ENCODE data around the gene TMEM52B. TPM values are rescaled to one million over a fixed set of nuclear protein-coding genes. Genes with fewer than 3 reads are reported as not detected.
"Not testable (repeated sequence)": the region's sequence is repeated elsewhere in the genome, so short reads cannot be mapped to it uniquely, and the experiment has no call there.

Gene TMEM52B
- total and polyA plus RNA-seq, 2 experiments from 2014 or later = not detected

DNA sequence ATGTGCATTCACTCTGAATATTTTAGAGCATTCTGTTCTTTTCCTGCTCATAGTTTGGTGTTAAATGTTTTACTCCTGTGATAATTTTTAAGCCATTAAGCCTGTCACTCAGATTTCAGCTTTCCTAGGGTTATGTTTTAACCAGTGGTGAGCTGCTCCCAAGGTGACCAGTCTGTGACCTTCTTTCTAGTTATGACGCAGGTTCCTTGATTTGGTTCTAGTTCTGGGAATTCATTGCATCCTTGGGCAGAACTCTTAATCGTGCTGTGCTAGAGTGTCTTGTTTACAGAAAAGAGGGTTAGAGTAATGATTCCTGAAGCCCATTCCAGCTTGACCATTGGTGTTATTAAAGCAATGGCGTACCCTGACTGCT, 36.0 kb downstream of the TMEM52B start (continued):
- TF ChIP-seq, protein P1, sequence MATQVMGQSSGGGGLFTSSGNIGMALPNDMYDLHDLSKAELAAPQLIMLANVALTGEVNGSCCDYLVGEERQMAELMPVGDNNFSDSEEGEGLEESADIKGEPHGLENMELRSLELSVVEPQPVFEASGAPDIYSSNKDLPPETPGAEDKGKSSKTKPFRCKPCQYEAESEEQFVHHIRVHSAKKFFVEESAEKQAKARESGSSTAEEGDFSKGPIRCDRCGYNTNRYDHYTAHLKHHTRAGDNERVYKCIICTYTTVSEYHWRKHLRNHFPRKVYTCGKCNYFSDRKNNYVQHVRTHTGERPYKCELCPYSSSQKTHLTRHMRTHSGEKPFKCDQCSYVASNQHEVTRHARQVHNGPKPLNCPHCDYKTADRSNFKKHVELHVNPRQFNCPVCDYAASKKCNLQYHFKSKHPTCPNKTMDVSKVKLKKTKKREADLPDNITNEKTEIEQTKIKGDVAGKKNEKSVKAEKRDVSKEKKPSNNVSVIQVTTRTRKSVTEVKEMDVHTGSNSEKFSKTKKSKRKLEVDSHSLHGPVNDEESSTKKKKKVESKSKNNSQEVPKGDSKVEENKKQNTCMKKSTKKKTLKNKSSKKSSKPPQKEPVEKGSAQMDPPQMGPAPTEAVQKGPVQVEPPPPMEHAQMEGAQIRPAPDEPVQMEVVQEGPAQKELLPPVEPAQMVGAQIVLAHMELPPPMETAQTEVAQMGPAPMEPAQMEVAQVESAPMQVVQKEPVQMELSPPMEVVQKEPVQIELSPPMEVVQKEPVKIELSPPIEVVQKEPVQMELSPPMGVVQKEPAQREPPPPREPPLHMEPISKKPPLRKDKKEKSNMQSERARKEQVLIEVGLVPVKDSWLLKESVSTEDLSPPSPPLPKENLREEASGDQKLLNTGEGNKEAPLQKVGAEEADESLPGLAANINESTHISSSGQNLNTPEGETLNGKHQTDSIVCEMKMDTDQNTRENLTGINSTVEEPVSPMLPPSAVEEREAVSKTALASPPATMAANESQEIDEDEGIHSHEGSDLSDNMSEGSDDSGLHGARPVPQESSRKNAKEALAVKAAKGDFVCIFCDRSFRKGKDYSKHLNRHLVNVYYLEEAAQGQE (IDR thresholded peaks at IDR 0.05; ENCODE audit: unreplicated experiment) = no peak
- TF ChIP-seq ZNF114 (CRISPR knock-in tag; IDR thresholded peaks at IDR 0.05) (no peak), JUNB (IDR thresholded peaks at IDR 0.05; ENCODE audit: unreplicated experiment) (no peak), EZH2phosphoT487 (IDR thresholded peaks at IDR 0.05; ENCODE audit: unreplicated experiment) (no peak), NANOG (IDR thresholded peaks at IDR 0.05; ENCODE audit: borderline replicate concordance) (no peak), STAT1 (IDR thresholded peaks at IDR 0.05; ENCODE audit: unreplicated experiment) (no peak)

DNA sequence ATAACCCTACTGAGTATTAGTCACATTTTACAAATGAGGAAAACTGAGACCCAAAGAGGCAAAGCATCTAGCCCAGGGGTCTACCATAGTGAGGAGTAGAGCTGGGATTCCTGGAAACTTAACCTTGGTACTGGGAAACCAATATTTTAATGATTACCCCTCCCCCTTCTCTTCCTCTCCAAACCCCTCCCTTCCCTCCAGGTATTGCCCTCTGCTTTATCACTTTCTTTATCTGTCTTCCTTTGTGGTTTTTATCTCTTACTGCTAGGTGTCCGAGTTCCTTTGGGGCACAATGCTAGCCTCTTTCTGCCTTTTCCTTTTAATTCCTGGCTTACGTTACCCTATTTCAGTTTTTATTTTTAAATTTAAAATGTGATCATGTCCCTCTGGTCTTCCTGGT, 36.6 kb downstream of the TMEM52B start:
- Histone ChIP-seq H3K36me3 (ENCODE audit: insufficient read depth) (peaks cover 9% of the 10 kb centered on the region; the same call in 1 of the 2 replicates), H3K27ac (ENCODE audit: low read depth) (no peak overlapping the region), H2AFZ (no peak overlapping the region), H3F3A (replicated peaks; ENCODE audit: low read depth) (no peaks in the 10 kb centered on the region), H3K4me1 (ENCODE audit: insufficient read depth) (peaks cover 17% of the 10 kb centered on the region), H3K27me3 (ENCODE audit: insufficient read depth) (no peaks in the 10 kb centered on the region), H3K4me2 (peak overlapping the region; percentile 87), H3K4me3 (peak overlapping the region; percentile 95; the same call in 1 of the 2 replicates), H3K9me2 (ENCODE audit: insufficient read depth) (no peaks in the 10 kb centered on the region), H4K20me1 (replicated peaks; ENCODE audit: insufficient read depth) (0 out of 2 replicates have a peak, but pooled peaks cover 2% of the 10 kb centered on the region), H3K79me2 (replicated peaks; ENCODE audit: insufficient read depth) (peaks cover 41% of the 10 kb centered on the region)
- peaks cover 18% of the 10 kb centered on the region for H3K4me1 Mint-ChIP-seq
- peak; percentile 40 for DNase-seq (ENCODE audit: low spot score)
- H3K9me3 Mint-ChIP-seq = no peaks in the 10 kb centered on the region; the same call in 2 of the 3 replicates
- no peak for TF ChIP-seq EZH2phosphoT487 (IDR thresholded peaks at IDR 0.05; ENCODE audit: unreplicated experiment)
- H3K4me3 Mint-ChIP-seq = peak overlapping the region; percentile 95
- no peak for ATAC-seq
- H3K27me3 Mint-ChIP-seq (ENCODE audit: insufficient read depth, low read depth, poor library complexity) = peaks cover 11% of the 10 kb centered on the region
- peaks cover 18% of the 10 kb centered on the region for H3K36me3 Mint-ChIP-seq (ENCODE audit: low read depth)
- H3K27ac Mint-ChIP-seq = peak overlapping the region; percentile 74; the same call in 1 of the 2 replicates

DNA sequence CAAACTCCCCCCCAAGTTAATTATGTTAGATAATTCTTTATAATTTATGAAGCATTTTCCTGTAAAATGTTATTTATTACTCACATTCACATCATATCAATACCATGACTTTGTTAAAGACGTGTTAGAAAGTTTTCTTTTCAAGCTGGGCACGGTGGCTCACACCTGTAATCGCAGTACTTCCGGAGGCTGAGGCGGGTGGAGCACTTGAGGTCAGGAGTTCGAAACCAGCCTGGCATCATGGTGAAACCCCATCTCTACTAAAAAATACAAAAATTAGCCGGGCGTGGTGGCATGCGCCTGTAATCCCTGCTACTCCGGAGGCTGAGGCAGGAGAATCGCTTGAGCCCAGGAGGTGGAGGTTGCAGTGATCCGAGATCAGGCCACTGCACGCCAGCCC, 37.1 kb downstream of the TMEM52B start:
- not testable (repeated sequence) for ATAC-seq; H3F3A ChIP-seq (replicated peaks; ENCODE audit: low read depth); H3K9me2 ChIP-seq (ENCODE audit: insufficient read depth); H3K9me3 Mint-ChIP-seq; H3K27me3 ChIP-seq (ENCODE audit: insufficient read depth); DNase-seq (ENCODE audit: low spot score); H3K27ac ChIP-seq (ENCODE audit: low read depth); H2AFZ ChIP-seq; H3K27ac Mint-ChIP-seq; H3K4me3 Mint-ChIP-seq; H4K20me1 ChIP-seq (replicated peaks; ENCODE audit: insufficient read depth)
- H3K36me3 Mint-ChIP-seq (ENCODE audit: low read depth) = peaks cover 23% of the 10 kb centered on the region
- Histone ChIP-seq H3K4me3 (peak overlapping the region; percentile 95; the same call in 1 of the 2 replicates), H3K79me2 (replicated peaks; ENCODE audit: insufficient read depth) (peaks cover 41% of the 10 kb centered on the region), H3K4me2 (peak overlapping the region; percentile 87), H3K36me3 (ENCODE audit: insufficient read depth) (peaks cover 13% of the 10 kb centered on the region; the same call in 1 of the 2 replicates), H3K4me1 (ENCODE audit: insufficient read depth) (peaks cover 17% of the 10 kb centered on the region)
- peaks cover 11% of the 10 kb centered on the region for H3K27me3 Mint-ChIP-seq (ENCODE audit: insufficient read depth, low read depth, poor library complexity)
- H3K4me1 Mint-ChIP-seq = peaks cover 18% of the 10 kb centered on the region

Data from GM23338 (cell line).